Thyroid gland (tissue), 4 donors: ENCODE measurements around the gene ING2.

Experiments used
- CTCF ChIP-seq, 6 experiments: fragments of 200-600 bp in 3 of 6; fragments of 450-650 bp in 3 of 6; sonication (generic) in 3 of 6; IDR thresholded peaks; one replicate each; pipeline ENCODE4 v1.5.1; 2016 to 2019; ENCODE audit warnings: antibody characterized with exemption in 6 of 6, mild to moderate bottlenecking in 2 of 6, inconsistent platforms in 1 of 6, moderate library complexity in 1 of 6
- POLR2A ChIP-seq, 2 donors: fragments of 450-650 bp; IDR thresholded peaks; one replicate each; pipeline ENCODE4 v1.6.1; 2017; ENCODE audit warnings: antibody characterized with exemption in 2 of 2, mild to moderate bottlenecking in 2 of 2, moderate library complexity in 1 of 2

- no peak for TF ChIP-seq POLR2A (IDR thresholded peaks at IDR 0.05)
- no peak for TF ChIP-seq CTCF (IDR thresholded peaks at IDR 0.05)
Measured at GRCh38 chr4:183541010-183541751, 36.3 kb downstream of the ING2 start.
